ENCODE results near the gene RBBP8NL.

RBBP8NL gene

GRCh38 chr20:62401331-62401779 lies 26.0 kb downstream of the RBBP8NL start:
- Histone ChIP-seq H3K4me2 (ENCODE audit: low read depth, low read length, poor library complexity, severe bottlenecking) (no peak overlapping the region), H3K79me2 (ENCODE audit: insufficient read depth, low read length) (peaks cover 24% of the 10 kb centered on the region), H3K4me1 (ENCODE audit: insufficient read depth, low read length, poor library complexity, severe bottlenecking) (peaks cover 12% of the 10 kb centered on the region), H3F3A (ENCODE audit: low read depth) (no peaks in the 10 kb centered on the region), H2AFZ (ENCODE audit: low read length) (no peak overlapping the region), H3K9me2 (replicated peaks; ENCODE audit: low read depth, low read length) (no peaks in the 10 kb centered on the region), H3K9ac (ENCODE audit: low read depth, low read length, poor library complexity, severe bottlenecking) (no peak overlapping the region), H3K27me3 (ENCODE audit: insufficient read depth, low read length, poor library complexity, severe bottlenecking) (no peaks in the 10 kb centered on the region), H4K20me1 (ENCODE audit: insufficient read depth, low read length, poor library complexity, severe bottlenecking) (peaks cover 11% of the 10 kb centered on the region), H3K4me3 (ENCODE audit: low read length, poor library complexity, severe bottlenecking) (no peak overlapping the region), H3K36me3 (ENCODE audit: insufficient read depth, low read length) (no peaks in the 10 kb centered on the region), H3K9me3 (ENCODE audit: insufficient read depth, low read depth, low read length) (no peaks in the 10 kb centered on the region)
- no peak for TF ChIP-seq EZH2phosphoT487 (IDR thresholded peaks at IDR 0.05; ENCODE audit: borderline replicate concordance)
- TF ChIP-seq CTCF (conservative IDR thresholded peaks at IDR 0.05; ENCODE audit: low read length), result no peak

- H2AFZ ChIP-seq (ENCODE audit: low read length), result no peak overlapping the region
- no peaks in the 10 kb centered on the region for H3K9me3 ChIP-seq (ENCODE audit: insufficient read depth, low read depth, low read length)
- peaks cover 15% of the 10 kb centered on the region for H3K79me2 ChIP-seq (ENCODE audit: insufficient read depth, low read length)
- peaks cover 4% of the 10 kb centered on the region for H3K4me1 ChIP-seq (ENCODE audit: insufficient read depth, low read length, poor library complexity, severe bottlenecking)
- TF ChIP-seq EZH2phosphoT487 (IDR thresholded peaks at IDR 0.05; ENCODE audit: borderline replicate concordance) (no peak), CTCF (conservative IDR thresholded peaks at IDR 0.05; ENCODE audit: low read length) (no peak)
- no peaks in the 10 kb centered on the region for H3K36me3 ChIP-seq (ENCODE audit: insufficient read depth, low read length)
- H4K20me1 ChIP-seq (ENCODE audit: insufficient read depth, low read length, poor library complexity, severe bottlenecking), result peaks cover 11% of the 10 kb centered on the region
- H3F3A ChIP-seq (ENCODE audit: low read depth), result no peaks in the 10 kb centered on the region
- no peak overlapping the region for H3K4me2 ChIP-seq (ENCODE audit: low read depth, low read length, poor library complexity, severe bottlenecking)
- no peak overlapping the region for H3K9ac ChIP-seq (ENCODE audit: low read depth, low read length, poor library complexity, severe bottlenecking)
- H3K9me2 ChIP-seq (replicated peaks; ENCODE audit: low read depth, low read length), result no peaks in the 10 kb centered on the region
- no peaks in the 10 kb centered on the region for H3K27me3 ChIP-seq (ENCODE audit: insufficient read depth, low read length, poor library complexity, severe bottlenecking)
- H3K4me3 ChIP-seq (ENCODE audit: low read length, poor library complexity, severe bottlenecking), result no peak overlapping the region
Observed at GRCh38 chr20:62400541-62400940, 26.8 kb downstream of the RBBP8NL start.

DNA sequence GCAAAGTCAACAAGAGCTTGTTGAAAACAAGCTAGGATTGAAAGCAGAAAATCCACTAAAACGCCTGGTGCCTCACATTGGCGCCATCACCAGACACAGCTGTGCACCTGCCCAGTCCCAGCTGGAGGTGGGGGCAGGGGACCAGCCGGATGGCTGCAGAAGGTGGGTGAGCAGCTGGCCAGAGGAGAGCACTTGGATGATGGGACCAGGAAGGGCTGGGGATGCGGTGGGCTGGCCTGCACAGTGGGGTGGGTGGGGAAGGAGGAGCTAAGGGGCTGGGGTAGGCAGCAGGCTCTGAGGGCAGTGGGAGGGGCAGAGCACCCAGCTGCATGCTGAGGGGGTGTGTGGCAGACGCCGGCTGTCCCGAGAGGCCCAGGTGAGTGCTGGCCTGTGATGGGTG lies 27.3 kb downstream of the RBBP8NL start:
- Histone ChIP-seq H3K9me3 (ENCODE audit: insufficient read depth, low read depth, low read length) (no peaks in the 10 kb centered on the region), H3K4me3 (ENCODE audit: low read length, poor library complexity, severe bottlenecking) (no peak overlapping the region), H3K36me3 (ENCODE audit: insufficient read depth, low read length) (no peaks in the 10 kb centered on the region), H3K9ac (ENCODE audit: low read depth, low read length, poor library complexity, severe bottlenecking) (no peak overlapping the region), H3K4me1 (ENCODE audit: insufficient read depth, low read length, poor library complexity, severe bottlenecking) (peaks cover 4% of the 10 kb centered on the region), H4K20me1 (ENCODE audit: insufficient read depth, low read length, poor library complexity, severe bottlenecking) (peaks cover 7% of the 10 kb centered on the region), H3K27me3 (ENCODE audit: insufficient read depth, low read length, poor library complexity, severe bottlenecking) (no peaks in the 10 kb centered on the region), H3K79me2 (ENCODE audit: insufficient read depth, low read length) (peaks cover 10% of the 10 kb centered on the region), H3K9me2 (replicated peaks; ENCODE audit: low read depth, low read length) (no peaks in the 10 kb centered on the region), H3K4me2 (ENCODE audit: low read depth, low read length, poor library complexity, severe bottlenecking) (no peak overlapping the region), H3F3A (ENCODE audit: low read depth) (no peaks in the 10 kb centered on the region), H2AFZ (ENCODE audit: low read length) (no peak overlapping the region)
- TF ChIP-seq EZH2phosphoT487 (IDR thresholded peaks at IDR 0.05; ENCODE audit: borderline replicate concordance), result no peak
- no peak for TF ChIP-seq CTCF (conservative IDR thresholded peaks at IDR 0.05; ENCODE audit: low read length)
